Spleen (tissue), 11 donors: ENCODE data around the gene POU6F2. TPM values are rescaled to one million over a fixed set of nuclear protein-coding genes. Genes with fewer than 3 reads are reported as not detected.

Experiments used
- DNase-seq: peaks from one replicate; pipeline ENCODE4 v3.0.0-alpha.2; 2020
- H3K27ac ChIP-seq, 8 donors: fragments of 200-600 bp; sonication (generic) in 7 of 8; 1 replicate in 4 of 8; 2 replicates in 4 of 8; pipeline versions ENCODE4 v1.5.0 to v1.8.0; 2016 to 2021; ENCODE audit warnings: inconsistent platforms in 4 of 8, mild to moderate bottlenecking in 4 of 8, moderate library complexity in 1 of 8
- H3K27me3 ChIP-seq, 7 donors: fragments of 200-600 bp; sonication (generic) in 6 of 7; replicated peaks in 1 of 7; 1 replicate in 4 of 7; 2 replicates in 3 of 7; pipeline versions ENCODE4 v1.5.0 to v1.8.0; 2016 to 2021; ENCODE audit warnings: inconsistent platforms in 3 of 7, mild to moderate bottlenecking in 1 of 7
- H3K36me3 ChIP-seq, 6 donors: fragments of 200-600 bp; sonication (generic) in 5 of 6; 1 replicate in 4 of 6; 2 replicates in 2 of 6; pipeline versions ENCODE4 v1.5.0 to v1.8.0; 2016 to 2021; ENCODE audit warnings: inconsistent platforms in 2 of 6
- H3K4me1 ChIP-seq, 6 donors: fragments of 200-600 bp; sonication (generic) in 5 of 6; 1 replicate in 3 of 6; 2 replicates in 3 of 6; pipeline versions ENCODE4 v1.5.0 to v1.8.0; 2016 to 2021; ENCODE audit warnings: inconsistent platforms in 3 of 6
- H3K4me3 ChIP-seq, 8 donors: fragments of 200-600 bp; sonication (generic) in 7 of 8; 1 replicate in 4 of 8; 2 replicates in 4 of 8; pipeline versions ENCODE4 v1.5.0 to v1.8.0; 2016 to 2021; ENCODE audit warnings: inconsistent platforms in 4 of 8, mild to moderate bottlenecking in 4 of 8, moderate library complexity in 2 of 8
- H3K9me3 ChIP-seq, 8 donors: fragments of 200-600 bp; sonication (generic) in 7 of 8; 1 replicate in 4 of 8; 2 replicates in 4 of 8; pipeline versions ENCODE4 v1.5.0 to v1.8.0; 2016 to 2021; ENCODE audit warnings: inconsistent platforms in 4 of 8
- CTCF ChIP-seq, 11 experiments: fragments of 200-600 bp in 7 of 11; fragments of 450-650 bp in 4 of 11; sonication (generic) in 4 of 11; IDR thresholded peaks in 8 of 11; conservative IDR thresholded peaks in 3 of 11; 1 replicate in 7 of 11; 2 replicates in 4 of 11; pipeline versions ENCODE4 v1.4.0 to v1.8.0; 2016 to 2021; ENCODE audit warnings: antibody characterized with exemption in 11 of 11, inconsistent platforms in 4 of 11, mild to moderate bottlenecking in 1 of 11
- POLR2A ChIP-seq, 3 donors: fragments of 450-650 bp; IDR thresholded peaks; one replicate each; pipeline ENCODE4 v1.5.1; 2017; ENCODE audit warnings: antibody characterized with exemption in 3 of 3, mild to moderate bottlenecking in 1 of 3
- POLR2AphosphoS5 ChIP-seq, 3 donors: sonication (generic); formaldehyde crosslinking; IDR thresholded peaks; one replicate each; pipeline ENCODE4 v1.5.1; 2017; ENCODE audit warnings: antibody characterized with exemption in 3 of 3
- WGBS, 5 donors: extraction: QIAGEN DNeasy Blood & Tissue Kit in 3 of 5; methylation state at CpG; one replicate each; pipeline versions ENCODE4 v1.1.5 to v1.1.7; 2013 to 2018; 5-methylcytosine and 5-hydroxymethylcytosine counted together
- intact Hi-C: fragments of 100-400 bp; cut with DNase I; formaldehyde crosslinking; loops from one replicate; pipeline ENCODE4 v1.15.0; 2023; ENCODE audit warnings: low total_unique reads
- polyA plus RNA-seq, 3 donors: library from polyadenylated mRNA; stranded (reverse); fragments of 200-250 nt; gene quantifications; one replicate each; pipeline ENCODE4 v1.2.1, GENCODE V29; 2013
- total RNA-seq, 7 donors: library from RNA; depleted of rRNA in 3 of 7; stranded (reverse); fragments of >200 nt in 3 of 7; fragmentation: NEBNext Ultra II Directional in 4 of 7; extraction: Animal tissue kit (Norgen Biotek cat#: 25700) in 4 of 7; gene quantifications; one replicate each; pipeline versions ENCODE4 v1.1.0 to v1.2.1, GENCODE V29; 2016 to 2021
- donor health status: healthy with polysubstance abuse.
- donor health status: DM: no; HTN: no; CAD: no; lungs with moderate emphysema.
- donor health status: DM: no; HTN: no; CAD: no.
- donor health status: Bipolar disorder and iron deficiency.
- donor health status: healthy.
- donor health status: DM: no; HTN: no; CAD: no.
- donor health status: DM: yes; HTN: yes; CAD: no.

Gene POU6F2
- total and polyA plus RNA-seq, 10 donors = 0.04 to 0.54 (median 0.23) TPM; not detected in 7

- intact Hi-C loops = no loop called here
- 66 to 77% (median 73%) methylated on average over 3 of the region's 3 CpGs for WGBS, 5 donors
- no peak for TF ChIP-seq POLR2A (IDR thresholded peaks at IDR 0.05)
- no peak for TF ChIP-seq POLR2AphosphoS5 (IDR thresholded peaks at IDR 0.05)
- TF ChIP-seq CTCF (IDR thresholded peaks at IDR 0.05 in 8 of 11, conservative IDR thresholded peaks at IDR 0.05 in 3 of 11) = no peak
These were observed 106.1 kb downstream of the POU6F2 start for GRCh38 chr7:39083781-39084180.

GRCh38 chr7:39084349-39084748 is 106.6 kb downstream of the POU6F2 start:
- no peaks in the 10 kb centered on the region for H3K9me3 ChIP-seq
- intact Hi-C loops = no loop called here
- peaks cover 0 to 48% (median 0%) of the 10 kb centered on the region in 7 donors for H3K27me3 ChIP-seq
- WGBS, 5 donors = 83 to 92% (median 90%) methylated on average over 3 of the region's 3 CpGs
- no peaks in the 10 kb centered on the region for H3K36me3 ChIP-seq
- no peak for TF ChIP-seq POLR2A (IDR thresholded peaks at IDR 0.05)
- H3K4me3 ChIP-seq = no peak overlapping the region
- no peak for DNase-seq
- no peak overlapping the region for H3K27ac ChIP-seq
- H3K4me1 ChIP-seq = no peaks in the 10 kb centered on the region

More at GRCh38 chr7:39083781-39084180, 106.1 kb downstream of the POU6F2 start:
- DNase-seq = no peak
- Histone ChIP-seq H3K27ac (no peak overlapping the region), H3K4me3 (no peak overlapping the region), H3K36me3 (no peaks in the 10 kb centered on the region), H3K27me3 (peaks cover 0 to 48% (median 0%) of the 10 kb centered on the region in 7 donors), H3K9me3 (no peaks in the 10 kb centered on the region), H3K4me1 (no peaks in the 10 kb centered on the region)

- Histone ChIP-seq H3K9me3 (no peaks in the 10 kb centered on the region), H3K4me1 (no peaks in the 10 kb centered on the region), H3K27me3 (peaks cover 0 to 48% (median 0%) of the 10 kb centered on the region in 7 donors), H3K27ac (no peak overlapping the region), H3K36me3 (no peaks in the 10 kb centered on the region), H3K4me3 (no peak overlapping the region)
- DNase-seq = no peak
- 32 to 36% (median 33%) methylated on average over 5 of the region's 5 CpGs for WGBS, 5 donors
- intact Hi-C loops = no loop called here
- no peak for TF ChIP-seq POLR2AphosphoS5 (IDR thresholded peaks at IDR 0.05)
- TF ChIP-seq POLR2A (IDR thresholded peaks at IDR 0.05) = no peak
- no peak for TF ChIP-seq CTCF (IDR thresholded peaks at IDR 0.05 in 8 of 11, conservative IDR thresholded peaks at IDR 0.05 in 3 of 11)
These were observed 107.5 kb downstream of the POU6F2 start for GRCh38 chr7:39085189-39085588.

GRCh38 chr7:39085590-39086049 is 107.9 kb downstream of the POU6F2 start:
- Histone ChIP-seq H3K9me3 (no peaks in the 10 kb centered on the region), H3K4me1 (no peaks in the 10 kb centered on the region), H3K36me3 (no peaks in the 10 kb centered on the region), H3K27ac (no peak overlapping the region), H3K4me3 (no peak overlapping the region), H3K27me3 (peaks cover 0 to 48% (median 0%) of the 10 kb centered on the region in 7 donors)
- WGBS, 5 donors = 23 to 39% (median 27%) methylated on average over 11 of the region's 11 CpGs
- intact Hi-C loops = no loop called here
- TF ChIP-seq POLR2A (IDR thresholded peaks at IDR 0.05) = no peak
- no peak for TF ChIP-seq CTCF (IDR thresholded peaks at IDR 0.05 in 8 of 11, conservative IDR thresholded peaks at IDR 0.05 in 3 of 11)
- no peak for TF ChIP-seq POLR2AphosphoS5 (IDR thresholded peaks at IDR 0.05)
- no peak for DNase-seq
